K562 (cell line): ENCODE data around the gene CHTOP. TPM values are rescaled to one million over a fixed set of nuclear protein-coding genes. Genes with fewer than 3 reads are reported as not detected.

Experiments used
- CEBPG ChIP-seq, 3 experiments: fragments of 200-800 bp in 1 of 3; sonication (Bioruptor generic) in 1 of 3; sonication (generic) in 1 of 3; formaldehyde crosslinking in 1 of 3; IDR thresholded peaks in 2 of 3; conservative IDR thresholded peaks in 1 of 3; 2 replicates each; pipeline versions ENCODE4 v1.6.1 to v1.8.0; 2016 to 2022; ENCODE audit warnings: missing compliant biosample characterization in 2 of 3, missing genetic modification characterization in 2 of 3, mild to moderate bottlenecking in 1 of 3, missing genetic modification reagents in 1 of 3
- EGR1 ChIP-seq: fragments of 450-650 bp; conservative IDR thresholded peaks from 2 replicates; pipeline ENCODE4 v1.6.1; 2017; ENCODE audit warnings: mild to moderate bottlenecking
- ESRRB ChIP-seq: fragments of 250-450 bp; sonication (Bioruptor Pico); IDR thresholded peaks from 2 replicates; pipeline ENCODE4 v1.5.0; 2020; ENCODE audit warnings: mild to moderate bottlenecking, moderate library complexity, borderline replicate concordance
- FOXA1 ChIP-seq: fragments of 450-650 bp; IDR thresholded peaks from 2 replicates; pipeline ENCODE4 v1.6.1; 2016; ENCODE audit warnings: mild to moderate bottlenecking, borderline replicate concordance
- FOXJ2 ChIP-seq: fragments of 200-800 bp; sonication (Bioruptor generic); IDR thresholded peaks from 2 replicates; pipeline ENCODE4 v1.6.1; 2016; ENCODE audit warnings: missing genetic modification characterization, missing compliant biosample characterization
- FOXK2 ChIP-seq, 2 experiments: fragments of 450-650 bp; IDR thresholded peaks in 1 of 2; conservative IDR thresholded peaks in 1 of 2; 2 replicates each; pipeline ENCODE4 v1.6.1; 2016; ENCODE audit warnings: low read depth in 2 of 2, mild to moderate bottlenecking in 1 of 2
- HEY1 ChIP-seq: fragments of 250-450 bp; sonication (Bioruptor Pico); IDR thresholded peaks from 2 replicates; pipeline ENCODE4 v1.5.0; 2020; ENCODE audit warnings: mild to moderate bottlenecking, moderate library complexity, borderline replicate concordance
- KAT2B ChIP-seq: IDR thresholded peaks from one replicate; pipeline ENCODE4 v1.6.1; 2012; ENCODE audit warnings: low read depth, mild to moderate bottlenecking, control low read depth, inconsistent platforms, low read length, moderate library complexity
- KDM2B ChIP-seq: fragments of 250-450 bp; sonication (Bioruptor Pico); IDR thresholded peaks from 2 replicates; pipeline ENCODE4 v1.8.0; 2021; ENCODE audit warnings: mild to moderate bottlenecking, moderate library complexity
- NFXL1 ChIP-seq: fragments of 450-650 bp; formaldehyde crosslinking; IDR thresholded peaks from 2 replicates; pipeline ENCODE4 v1.4.0; 2021; ENCODE audit warnings: mild to moderate bottlenecking
- PHF20 ChIP-seq: fragments of 450-650 bp; IDR thresholded peaks from 2 replicates; pipeline ENCODE4 v1.6.1; 2018; ENCODE audit not compliant: partially characterized antibody
- PHTF2 ChIP-seq: fragments of 250-450 bp; sonication (Bioruptor Pico); IDR thresholded peaks from 2 replicates; pipeline ENCODE4 v1.5.0; 2021; ENCODE audit warnings: mild to moderate bottlenecking
- POLR3A ChIP-seq: IDR thresholded peaks from 2 replicates; pipeline ENCODE4 v1.6.1; 2011; ENCODE audit warnings: borderline replicate concordance, mild to moderate bottlenecking, moderate library complexity; ENCODE audit not compliant: insufficient read length, insufficient read depth; ENCODE audit errors: extremely low read depth
- PREB ChIP-seq: sonication (generic); formaldehyde crosslinking; IDR thresholded peaks from 2 replicates; pipeline ENCODE4 v1.8.1; 2023; ENCODE audit warnings: mild to moderate bottlenecking, missing genetic modification reagents
- PTTG1 ChIP-seq: fragments of 450-650 bp; IDR thresholded peaks from 2 replicates; pipeline ENCODE4 v1.6.1; 2016; ENCODE audit warnings: low read depth, mild to moderate bottlenecking, missing genetic modification characterization, missing compliant biosample characterization
- RBM14 ChIP-seq: fragments of 200-400 bp; formaldehyde crosslinking; IDR thresholded peaks from 2 replicates; pipeline ENCODE4 v1.6.1; 2018; ENCODE audit warnings: low read depth, mild to moderate bottlenecking, low read length, moderate library complexity, borderline replicate concordance; ENCODE audit not compliant: insufficient read depth
- SAP30 ChIP-seq: fragments of 200-600 bp; sonication (generic); IDR thresholded peaks from 2 replicates; pipeline ENCODE4 v1.6.1; 2012; ENCODE audit warnings: borderline replicate concordance, low read depth, mild to moderate bottlenecking, moderate library complexity, low read length, control low read depth, inconsistent platforms; ENCODE audit not compliant: insufficient read depth, poor library complexity, severe bottlenecking
- U2AF2 ChIP-seq: fragments of 200-400 bp; formaldehyde crosslinking; optimal IDR thresholded peaks from 2 replicates; pipeline ENCODE3; 2017; ENCODE audit warnings: low read depth, mild to moderate bottlenecking, low read length
- ZEB2 ChIP-seq: fragments of 450-650 bp; IDR thresholded peaks from 2 replicates; pipeline ENCODE4 v1.6.1; 2016
- ZFX ChIP-seq: sonication (generic); formaldehyde crosslinking; IDR thresholded peaks from 2 replicates; pipeline ENCODE4 v1.8.0; 2022; ENCODE audit warnings: mild to moderate bottlenecking, missing genetic modification reagents, moderate library complexity
- ZNF253 ChIP-seq: fragments of 250-450 bp; sonication (Bioruptor Pico); conservative IDR thresholded peaks from 2 replicates; pipeline ENCODE4 v1.6.1; 2021; ENCODE audit warnings: mild to moderate bottlenecking
- ZNF274 ChIP-seq: IDR thresholded peaks from 2 replicates; pipeline ENCODE4 v1.6.1; 2011; ENCODE audit warnings: low read depth, mild to moderate bottlenecking, low read length, moderate library complexity, borderline replicate concordance
- ZNF398 ChIP-seq: fragments of 250-450 bp; sonication (Bioruptor Pico); IDR thresholded peaks from 2 replicates; pipeline ENCODE4 v1.8.0; 2021; ENCODE audit warnings: moderate library complexity, mild to moderate bottlenecking, inconsistent platforms
- ZNF76 ChIP-seq: fragments of 250-450 bp; sonication (Bioruptor Pico); IDR thresholded peaks from 2 replicates; pipeline ENCODE4 v1.4.0; 2020; ENCODE audit warnings: mild to moderate bottlenecking, moderate library complexity, borderline replicate concordance
- polyA plus RNA-seq, 8 experiments: library from polyadenylated mRNA; depleted of rRNA in 4 of 8; stranded (reverse) in 5 of 8; unstranded in 3 of 8; fragments of >200 nt; fragmentation: Nextera tagmentation in 2 of 8; fragmentation: Illumina TruSeq in 1 of 8; extraction: Ambion mirVana in 2 of 8; extraction: Trizol in 1 of 8; gene quantifications; 2 replicates each; pipeline versions ENCODE4 v1.2.1 to v1.2.3, GENCODE V29; 2011 to 2014; ENCODE audit warnings: inconsistent platforms in 1 of 8, missing spikeins in 1 of 8
- total RNA-seq, 7 experiments: library from RNA; depleted of rRNA in 6 of 7; stranded (reverse); fragments of >200 nt in 6 of 7; fragmentation: Illumina TruSeq in 2 of 7; extraction: Trizol in 2 of 7; gene quantifications; 2 replicates each; pipeline versions ENCODE4 v1.2.1 to v1.2.3, GENCODE V29; 2011 to 2021; ENCODE audit warnings: low replicate concordance in 1 of 7
- TF ChIP-seq, protein P1 (sequence below): fragments of 450-650 bp; IDR thresholded peaks from 2 replicates; pipeline ENCODE4 v1.6.1; 2016; ENCODE audit warnings: low read depth, mild to moderate bottlenecking, moderate library complexity

The CHTOP gene
- total and polyA plus RNA-seq, 9 of the 15 experiments (the other 6 are each of a cell fraction or from before 2014, with no cell fraction given), result 10.2 to 91.8 (median 60.8) TPM

DNA sequence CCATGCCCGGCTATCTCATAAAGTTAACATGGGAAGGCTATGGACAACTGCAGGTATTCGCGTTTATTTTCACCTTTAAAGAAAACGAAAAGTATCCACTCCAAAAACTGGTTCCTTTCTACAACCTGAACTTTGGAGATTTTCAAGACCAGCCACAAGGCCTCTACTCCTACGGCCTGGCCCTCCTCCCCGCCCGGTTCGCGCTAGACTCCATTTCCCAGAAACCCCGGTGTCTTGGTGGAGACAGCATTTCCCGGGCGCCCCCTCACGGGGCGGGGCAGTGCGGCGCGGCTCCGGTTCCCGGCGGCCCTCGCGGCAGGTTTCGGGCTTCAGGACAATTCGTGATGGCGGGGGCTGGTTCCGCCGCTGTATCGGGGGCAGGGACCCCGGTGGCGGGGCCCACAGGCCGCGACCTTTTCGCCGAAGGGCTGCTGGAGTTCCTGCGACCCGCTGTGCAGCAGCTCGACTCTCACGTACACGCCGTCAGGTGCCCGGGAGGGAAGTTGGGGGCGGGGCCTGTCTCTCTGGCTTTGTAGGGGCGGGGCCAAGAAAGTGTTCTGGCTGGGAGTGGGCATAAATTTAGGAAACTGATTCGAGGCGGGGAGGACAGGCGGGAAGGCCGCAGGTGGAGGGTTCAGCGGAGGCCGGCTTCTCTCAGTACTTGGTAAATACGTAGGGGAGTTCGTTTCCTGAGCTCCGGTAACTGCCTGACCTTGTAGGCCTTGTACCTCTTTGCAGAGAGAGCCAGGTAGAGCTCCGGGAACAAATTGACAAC is 24.7 kb downstream of the CHTOP start, which contains the start of gene SNAPIN (continued):
- TF ChIP-seq SAP30, result no peak
- TF ChIP-seq EGR1, result peak; percentile 93
- peak; percentile 92 for TF ChIP-seq PHF20
- TF ChIP-seq ZNF76 (CRISPR knock-in tag), result no peak
- no peak for TF ChIP-seq ZNF398 (CRISPR knock-in tag)
- TF ChIP-seq, protein P1, sequence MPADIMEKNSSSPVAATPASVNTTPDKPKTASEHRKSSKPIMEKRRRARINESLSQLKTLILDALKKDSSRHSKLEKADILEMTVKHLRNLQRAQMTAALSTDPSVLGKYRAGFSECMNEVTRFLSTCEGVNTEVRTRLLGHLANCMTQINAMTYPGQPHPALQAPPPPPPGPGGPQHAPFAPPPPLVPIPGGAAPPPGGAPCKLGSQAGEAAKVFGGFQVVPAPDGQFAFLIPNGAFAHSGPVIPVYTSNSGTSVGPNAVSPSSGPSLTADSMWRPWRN, result no peak
- no peak for TF ChIP-seq U2AF2
- no peak for TF ChIP-seq ZEB2
- no peak for TF ChIP-seq ESRRB (CRISPR knock-in tag)
- TF ChIP-seq PTTG1 (tag), result no peak
- no peak for TF ChIP-seq POLR3A
- no peak for TF ChIP-seq FOXA1
- TF ChIP-seq ZNF274, result no peak
- TF ChIP-seq RBM14, result no peak
- TF ChIP-seq KAT2B, result no peak
- no peak for TF ChIP-seq ZNF253 (CRISPR knock-in tag)
- TF ChIP-seq KDM2B (CRISPR knock-in tag), result no peak
- TF ChIP-seq HEY1 (CRISPR knock-in tag), result no peak
- TF ChIP-seq CEBPG (CRISPR knock-in tag; IDR thresholded peaks at IDR 0.05), result no peak
- no peak for TF ChIP-seq CEBPG (tag; conservative IDR thresholded peaks at IDR 0.05 in 1 of 2, IDR thresholded peaks at IDR 0.05 in 1 of 2)
- no peak for TF ChIP-seq FOXJ2
- TF ChIP-seq NFXL1 (CRISPR knock-in tag), result no peak
- no peak for TF ChIP-seq FOXK2 (conservative IDR thresholded peaks at IDR 0.05 in 1 of 2, IDR thresholded peaks at IDR 0.05 in 1 of 2; ENCODE audit: low read depth in 2 of 2)
- no peak for TF ChIP-seq PREB (CRISPR knock-in tag)
- no peak for TF ChIP-seq PHTF2 (CRISPR knock-in tag)
- TF ChIP-seq ZFX (CRISPR knock-in tag), result peak; percentile 98
